Measurements from ENCODE around the gene PORCN. TPM values are rescaled to one million over a fixed set of nuclear protein-coding genes. Genes with fewer than 3 reads are reported as not detected.

The PORCN gene
- 16.9 TPM for polyA plus RNA-seq (2013, experiment 1 of 2; ENCODE audit: insufficient read length)
- polyA plus RNA-seq (2013, experiment 2 of 2; ENCODE audit: insufficient read length): 12.1 TPM

DNA sequence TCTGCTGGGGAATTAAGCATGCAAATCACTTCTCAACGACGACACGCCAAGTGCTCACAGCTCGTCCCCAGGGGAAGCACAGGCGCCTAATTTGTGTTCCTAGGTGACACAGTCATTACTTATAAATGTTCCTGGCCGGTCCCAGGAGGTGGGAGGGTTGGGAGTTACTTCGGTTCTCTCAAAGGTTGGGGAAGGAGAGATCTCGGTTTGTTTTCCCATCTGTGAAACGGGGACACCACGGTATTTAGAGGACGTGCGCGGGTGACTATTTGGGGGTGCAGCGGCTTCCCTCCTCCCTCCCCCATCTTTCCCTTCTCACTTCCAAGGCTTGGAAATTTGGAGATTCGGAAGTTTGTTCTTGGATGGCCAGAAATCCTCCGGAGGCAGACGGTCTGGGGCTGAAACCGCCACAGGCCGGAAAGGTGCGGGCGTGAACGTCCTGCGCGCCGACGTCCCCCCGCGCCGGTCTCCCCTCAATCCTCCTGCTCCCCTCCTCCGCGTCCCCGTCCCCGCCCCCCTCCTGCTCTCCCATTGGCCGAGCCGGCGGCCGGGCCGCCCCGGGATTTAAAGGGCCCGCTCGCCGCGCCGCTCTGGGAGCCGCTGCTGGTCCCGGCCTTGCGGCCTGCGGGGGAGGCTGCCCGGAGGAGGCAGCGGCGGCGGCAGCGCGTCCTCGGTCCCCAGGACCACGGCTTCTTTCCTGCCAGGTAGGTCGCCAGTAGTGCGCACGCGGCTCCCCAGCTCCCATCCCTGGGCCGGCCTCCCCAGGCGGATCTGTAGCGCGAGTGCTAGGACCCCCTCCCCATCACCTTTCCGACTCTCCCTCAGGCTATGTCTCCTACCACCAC lies at the start of gene PORCN:
TSS of gene PORCN (plus strand) at position 593 of the 845 bp plus-strand sequence. CDS start 829 bp downstream, outside the sequence.
- peak; percentile 64 for DNase-seq

DNA sequence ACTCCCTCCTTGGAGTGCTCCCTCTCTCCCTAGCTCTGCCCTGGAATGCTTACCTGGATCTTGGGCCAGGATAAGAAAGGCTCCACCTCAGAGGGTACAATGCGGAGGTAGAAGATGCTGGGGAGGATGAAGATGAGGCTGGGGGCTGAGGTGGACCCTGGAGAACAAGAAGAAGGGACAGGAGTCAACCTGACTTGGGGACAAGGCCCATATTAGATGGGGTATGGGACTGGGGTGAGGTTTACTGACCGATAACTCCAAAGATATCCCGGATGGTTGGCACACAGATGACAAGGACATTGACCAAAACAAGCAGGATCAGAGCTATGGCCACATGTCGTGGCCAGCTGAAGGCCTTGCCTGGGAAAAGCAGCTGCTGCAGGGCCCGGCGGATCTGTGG lies 49.3 kb upstream of the PORCN start:
- no peak for DNase-seq

DNA sequence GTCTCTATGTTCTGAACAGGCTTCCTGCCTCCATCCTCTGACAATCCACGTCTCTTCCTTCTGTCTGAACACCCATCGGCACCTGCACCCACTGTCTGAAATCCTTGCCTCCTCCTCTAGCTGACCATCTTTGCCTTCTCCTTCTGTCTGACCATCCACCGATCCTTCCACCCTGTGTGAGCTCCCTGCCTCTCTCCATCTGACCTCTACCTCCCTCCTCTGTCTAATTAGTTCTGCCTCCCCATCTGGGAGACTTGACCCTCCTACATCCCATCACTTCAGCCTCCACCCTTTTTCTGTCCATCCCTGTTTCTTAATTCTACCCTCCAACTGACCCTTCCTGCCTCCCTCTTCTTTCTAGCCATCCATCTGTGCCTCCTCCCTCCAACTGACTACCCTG lies 48.8 kb upstream of the PORCN start:
- DNase-seq: no peak

DNA sequence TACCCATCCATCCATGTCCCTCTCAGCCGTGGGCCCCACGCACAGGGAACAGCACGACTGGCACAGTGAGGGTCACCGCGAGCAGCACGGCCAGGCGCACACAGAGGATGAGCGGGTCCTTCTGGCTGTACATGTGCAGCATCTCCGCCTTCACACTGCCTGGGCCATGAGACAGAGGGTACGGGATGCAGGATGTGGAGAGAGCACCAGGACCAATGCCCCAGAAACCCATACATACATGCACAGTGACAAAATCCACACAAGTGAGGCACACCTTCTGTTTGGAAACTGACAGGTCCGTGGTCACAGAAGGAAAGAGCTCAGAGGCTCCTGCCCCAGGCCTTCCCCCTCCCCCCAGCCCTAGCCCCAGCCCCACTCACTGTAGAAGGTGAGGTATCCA lies 48.2 kb upstream of the PORCN start:
- DNase-seq: no peak

DNA sequence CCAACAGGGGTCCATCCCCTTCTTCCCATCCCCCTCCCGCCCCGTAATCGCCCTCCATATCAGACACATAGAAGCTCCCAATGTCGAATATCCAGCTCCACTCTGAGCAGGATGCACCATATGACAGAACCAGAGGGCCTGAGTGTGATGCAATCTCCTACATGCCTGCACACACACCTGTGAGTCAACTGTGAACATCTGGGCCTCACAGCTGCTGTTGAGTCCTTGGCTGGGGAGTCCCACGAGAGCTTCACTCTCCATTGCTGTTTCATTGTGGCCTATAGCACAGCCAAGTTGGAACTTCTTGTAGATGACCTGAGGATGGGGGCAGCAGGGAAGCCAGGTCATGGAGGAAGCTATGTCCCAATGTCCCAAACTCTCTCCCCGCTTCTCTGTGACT lies 47.0 kb upstream of the PORCN start:
- no peak for DNase-seq

DNA sequence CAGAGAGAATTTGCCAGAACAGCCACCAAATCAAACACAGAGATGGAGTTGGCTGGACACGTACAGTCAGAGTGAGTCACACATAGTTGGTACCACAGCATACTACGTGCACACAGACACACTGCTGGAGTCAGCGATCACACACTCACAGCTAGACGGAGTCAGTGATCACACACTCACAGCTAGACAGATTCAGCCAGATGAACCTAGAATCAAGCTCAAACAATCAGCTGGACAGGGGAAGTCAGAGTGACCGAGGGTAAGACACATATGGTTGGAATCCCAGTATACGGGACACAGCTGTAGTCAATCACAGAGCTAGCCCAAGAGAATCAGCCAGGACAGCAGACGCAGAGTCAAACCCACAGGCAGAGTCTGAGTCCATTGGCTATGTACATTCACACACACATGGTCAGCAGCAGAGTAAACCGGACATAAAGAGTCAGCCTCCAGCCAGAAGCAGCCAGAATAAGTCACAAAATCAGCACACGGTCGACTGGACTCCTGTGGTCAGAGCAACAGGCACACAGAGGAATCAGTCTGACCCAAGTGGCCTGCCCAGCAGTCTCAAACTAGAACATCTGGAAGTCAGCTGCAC lies 43.4 kb upstream of the PORCN start:
- peak; percentile 94 for DNase-seq

DNA sequence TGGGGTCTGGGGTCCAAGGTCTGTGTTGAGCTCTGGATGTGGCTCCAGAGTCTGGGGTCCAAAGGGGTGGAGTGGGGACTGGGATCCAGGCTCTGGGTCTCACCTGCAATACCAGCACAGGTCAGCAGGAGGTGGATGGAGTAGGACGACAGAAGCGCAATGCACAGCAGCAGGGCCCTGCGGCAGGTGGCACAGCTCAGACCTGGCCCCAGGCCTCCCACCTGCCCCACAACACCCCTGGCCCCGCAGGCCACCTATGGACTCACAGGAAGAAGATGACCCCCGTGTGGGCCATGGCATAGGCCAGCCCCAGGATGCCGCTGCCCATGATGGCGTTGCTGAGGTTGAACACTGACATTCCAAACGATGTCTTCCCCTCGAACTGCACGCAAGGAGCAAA lies 42.1 kb upstream of the PORCN start:
- DNase-seq: no peak

DNA sequence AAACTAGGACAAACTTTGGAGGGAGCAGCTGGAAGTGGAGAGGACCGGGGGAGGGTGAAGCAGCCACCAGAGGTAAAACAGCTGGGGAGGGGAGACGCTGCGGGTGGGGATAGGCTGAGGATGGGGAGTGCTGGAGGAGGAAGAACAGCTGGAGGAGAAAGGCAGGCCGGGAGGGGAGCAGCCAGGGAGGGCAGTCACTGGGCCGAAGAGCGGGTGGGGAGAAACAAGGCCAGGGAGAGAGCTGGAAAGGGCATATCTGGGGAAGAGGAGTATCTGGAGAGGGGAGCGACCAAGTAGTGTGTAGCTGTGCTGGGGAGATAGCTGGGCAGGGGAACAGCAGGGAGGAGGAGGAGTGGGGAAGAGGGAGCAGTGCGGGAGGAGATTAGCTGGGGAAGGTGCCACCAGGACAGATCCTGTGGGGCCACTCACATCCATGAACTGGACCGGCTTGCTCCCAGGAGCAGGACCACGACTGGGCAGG lies 41.5 kb upstream of the PORCN start:
- DNase-seq: no peak

DNA sequence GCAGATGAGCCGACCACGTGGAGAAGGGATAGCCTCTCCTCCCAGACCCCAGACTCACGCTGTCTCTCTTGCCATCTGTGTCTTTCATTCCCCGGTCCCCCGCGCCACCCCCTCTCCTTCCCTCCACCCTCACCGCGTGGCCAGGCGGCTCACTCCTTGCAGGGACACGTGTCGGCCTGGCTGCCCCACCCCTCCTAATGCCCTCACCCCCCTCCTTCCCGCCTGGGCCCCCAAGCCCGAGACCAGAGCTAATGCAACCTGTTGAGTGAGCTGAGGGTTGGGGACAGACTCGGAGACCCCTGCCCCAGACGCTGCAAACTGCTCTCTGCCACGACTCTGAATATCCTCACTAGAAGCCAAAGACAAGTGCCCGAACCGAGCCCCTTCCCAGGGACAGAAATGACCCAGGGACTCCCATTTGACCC lies 40.5 kb upstream of the PORCN start:
- DNase-seq: peak; percentile 32

DNA sequence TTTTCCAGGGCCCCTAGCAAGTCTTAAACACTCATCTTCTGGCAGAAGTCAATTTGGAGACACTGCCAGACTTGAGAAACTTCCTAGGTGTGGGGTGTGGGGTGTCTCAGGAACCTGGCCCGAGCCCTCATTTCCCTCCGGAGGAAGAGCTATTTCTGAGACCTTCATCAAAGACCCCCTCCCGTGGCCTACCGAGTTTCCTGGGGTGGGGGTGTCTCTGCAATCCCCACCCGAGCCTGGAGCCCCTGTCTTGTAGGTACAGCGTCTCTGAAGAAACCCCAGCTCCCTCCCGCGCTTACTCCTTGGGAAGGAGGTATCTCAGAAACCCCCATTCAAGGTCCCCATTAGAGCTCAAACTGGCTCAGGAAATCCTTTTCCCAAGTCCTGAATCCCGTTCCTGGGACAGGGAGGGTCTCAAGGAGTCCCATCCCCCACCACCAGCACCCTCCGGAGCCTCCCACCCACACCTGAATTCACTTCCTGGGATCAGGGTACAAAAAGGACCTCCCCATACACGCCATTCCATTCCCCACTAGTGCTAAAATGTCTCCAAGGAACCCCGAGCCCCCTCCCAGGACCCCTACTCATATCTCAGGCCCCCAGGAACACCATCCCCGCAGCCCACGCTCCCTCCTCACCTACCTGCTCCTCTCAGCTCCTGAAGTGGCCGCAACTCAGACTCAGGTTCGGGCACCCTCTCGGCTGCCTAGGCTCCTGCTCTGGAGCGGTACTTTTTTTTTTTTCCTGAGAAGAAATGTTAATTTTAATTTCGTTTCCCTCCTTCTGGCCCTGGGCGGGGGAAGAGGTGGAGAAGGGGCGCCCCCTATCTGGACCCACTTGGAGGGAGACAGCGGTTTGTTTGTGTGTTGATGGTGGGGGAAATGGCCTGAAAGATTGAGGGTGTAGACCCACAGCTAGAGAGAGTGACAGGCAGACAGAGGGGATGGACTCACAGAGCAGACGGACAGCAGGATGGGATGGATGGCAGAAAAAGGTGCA lies 39.8 kb upstream of the PORCN start:
- DNase-seq: no peak

DNA sequence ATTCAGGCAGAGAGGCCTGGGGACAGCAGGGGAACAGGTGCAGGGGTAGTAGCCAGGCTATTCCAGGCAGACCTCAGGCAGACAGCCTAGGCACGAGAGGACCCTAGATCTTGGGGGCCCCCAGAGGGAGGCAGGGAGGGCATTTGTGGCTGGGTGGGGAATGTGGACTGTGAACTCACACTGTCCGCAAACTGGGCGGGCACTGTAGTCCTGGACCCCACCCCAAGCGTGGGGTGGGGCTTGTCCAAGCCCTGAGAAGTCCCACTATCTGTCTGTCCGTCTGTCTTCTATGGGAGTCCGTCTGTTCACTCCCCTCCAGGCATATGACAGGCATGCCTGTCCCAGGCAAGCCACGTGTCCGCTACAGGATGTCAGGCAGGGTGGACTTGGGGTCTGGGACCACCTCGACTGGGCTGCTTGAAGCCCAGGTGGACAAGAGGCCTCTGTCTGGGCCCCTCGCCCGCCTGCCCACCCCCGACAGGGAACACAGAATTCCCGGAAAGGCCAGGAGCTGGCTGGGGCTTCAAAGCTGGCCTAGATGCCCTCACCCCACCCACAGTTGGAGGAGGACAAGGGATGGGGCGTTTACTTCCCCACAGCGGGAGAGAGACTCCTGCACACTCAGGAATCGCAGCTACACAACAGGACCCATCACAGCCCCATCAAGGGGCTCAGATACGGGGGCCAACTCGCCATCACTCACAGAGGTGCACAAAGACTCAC lies 38.5 kb upstream of the PORCN start, which contains the start of gene SLC38A5:
TSS of gene SLC38A5 (minus strand) at position 151 of the 723 bp plus-strand sequence. CDS start 2,336 bp downstream, outside the sequence.
- DNase-seq: no peak

DNA sequence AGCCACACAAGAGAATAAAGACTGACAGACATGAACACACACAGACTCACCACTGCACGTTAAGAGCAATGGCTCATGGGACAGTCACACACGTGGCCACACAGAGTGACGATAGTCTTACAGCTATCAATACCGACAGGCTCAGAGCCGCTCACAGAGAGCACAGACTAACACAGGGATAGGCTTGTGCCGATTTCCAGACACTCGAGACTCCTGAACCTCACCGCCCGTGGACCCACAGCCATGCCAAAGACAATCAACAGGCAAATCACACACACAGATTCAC lies 38.0 kb upstream of the PORCN start:
- DNase-seq: no peak

DNA sequence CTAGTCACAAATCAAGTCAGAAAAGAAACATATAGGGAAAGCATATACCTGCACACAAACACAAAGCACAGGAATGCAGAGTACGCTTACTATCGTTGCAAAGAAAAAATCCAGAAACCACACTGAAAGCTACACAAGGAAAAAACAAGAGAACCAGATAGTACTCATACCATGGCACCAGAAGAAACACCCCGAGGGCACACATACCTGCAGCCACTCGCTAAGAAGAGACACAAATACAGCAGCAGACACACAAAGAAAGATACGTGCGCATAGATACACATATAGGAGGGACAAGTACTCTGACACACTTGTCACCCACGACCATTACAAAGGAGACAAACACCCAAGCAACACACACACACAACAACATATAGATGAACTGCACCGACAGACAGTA lies 37.3 kb upstream of the PORCN start:
- no peak for DNase-seq

DNA sequence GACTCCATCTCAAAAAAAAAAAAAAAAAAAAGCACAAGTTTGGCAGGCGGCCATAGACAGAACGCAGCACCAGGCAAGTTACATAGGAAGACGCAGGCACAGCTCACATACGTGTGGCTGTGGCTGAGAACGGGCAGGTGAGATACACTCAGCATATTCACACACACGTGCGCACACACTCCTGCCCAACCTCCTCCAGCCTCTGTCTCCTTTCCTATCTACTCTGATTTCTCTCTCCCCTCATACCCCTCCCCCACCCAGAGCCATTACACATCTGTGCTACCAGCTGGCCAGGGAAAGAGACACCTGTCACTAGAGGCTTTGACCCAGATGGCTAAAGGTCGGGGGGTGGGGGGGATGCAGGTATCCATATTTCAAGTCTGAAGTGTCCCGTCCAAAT lies 36.6 kb upstream of the PORCN start:
- DNase-seq: no peak

DNA sequence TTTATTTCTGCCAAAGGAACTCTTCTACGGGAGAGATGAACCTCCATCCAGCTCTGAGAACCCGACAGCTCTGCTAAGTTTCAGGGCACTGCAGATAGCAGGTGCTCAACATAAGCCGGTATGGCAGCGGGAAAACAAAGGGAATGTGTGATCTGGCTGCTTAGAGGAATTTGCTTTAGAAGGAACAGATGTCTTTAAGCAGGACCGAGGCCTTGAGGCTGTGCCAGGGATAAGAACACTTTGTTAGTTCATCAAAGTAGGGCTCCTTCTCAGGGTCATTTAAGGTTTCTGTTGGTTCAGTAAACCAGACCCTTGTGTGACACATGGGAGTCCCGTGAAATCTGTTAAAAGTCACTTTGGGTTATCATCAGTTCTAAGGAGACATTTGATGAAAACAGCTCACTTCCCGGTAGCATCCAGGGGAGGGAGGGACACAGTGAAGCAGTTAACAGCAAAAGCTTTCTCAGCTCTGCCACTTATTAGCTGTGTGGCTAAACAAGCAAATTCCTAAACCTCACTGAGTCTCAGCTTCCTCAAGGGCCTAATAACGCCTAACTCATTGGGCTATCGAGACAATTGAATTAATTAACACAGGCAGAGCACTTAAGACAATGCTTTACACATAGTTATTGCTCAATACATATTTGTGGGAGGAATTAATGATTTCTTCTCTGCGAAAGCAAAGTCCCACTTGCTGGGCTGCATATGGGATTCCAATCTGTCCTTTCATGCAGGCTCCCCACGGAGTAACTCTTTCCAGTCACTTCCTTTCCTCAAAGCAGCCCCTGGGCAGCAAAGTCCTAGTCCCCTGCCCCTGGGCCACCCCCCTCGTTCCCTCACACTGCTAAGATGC lies 35.7 kb upstream of the PORCN start:
- DNase-seq: peak; percentile 46

DNA sequence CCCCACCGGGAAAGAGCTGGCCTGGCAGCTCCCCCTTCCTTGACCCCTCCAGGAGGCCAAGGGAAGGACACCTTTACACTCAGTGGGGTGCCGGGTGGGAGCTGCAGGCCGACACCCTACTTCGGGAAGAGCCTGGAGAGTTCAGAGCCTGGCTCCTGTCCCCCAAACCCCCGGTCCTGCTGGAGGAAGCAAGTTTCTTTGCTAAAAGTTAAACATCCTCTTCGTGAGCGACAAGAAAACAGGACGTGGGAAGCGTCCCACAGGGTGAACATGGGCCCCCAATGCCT lies 35.1 kb upstream of the PORCN start:
- no peak for DNase-seq

DNA sequence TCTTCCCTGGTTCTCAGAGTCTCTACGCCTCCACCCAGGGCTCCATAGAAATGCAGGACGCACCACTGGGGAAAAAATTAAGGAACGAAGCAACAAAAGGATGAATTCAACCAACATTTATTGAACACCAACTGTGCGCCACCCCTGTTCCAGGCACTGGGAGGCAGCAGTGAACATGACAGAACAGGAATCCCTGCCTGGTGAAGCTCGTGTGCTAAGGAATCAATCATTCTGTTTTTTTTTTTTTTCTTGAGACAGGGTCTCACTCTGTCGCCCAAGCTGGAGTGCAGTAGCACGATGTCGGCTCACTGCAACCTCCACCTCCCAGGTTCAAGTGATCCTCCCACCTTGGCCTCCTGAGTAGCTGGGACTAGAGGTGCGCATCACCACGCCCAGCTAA lies 34.7 kb upstream of the PORCN start:
- DNase-seq: peak; percentile 49

DNA sequence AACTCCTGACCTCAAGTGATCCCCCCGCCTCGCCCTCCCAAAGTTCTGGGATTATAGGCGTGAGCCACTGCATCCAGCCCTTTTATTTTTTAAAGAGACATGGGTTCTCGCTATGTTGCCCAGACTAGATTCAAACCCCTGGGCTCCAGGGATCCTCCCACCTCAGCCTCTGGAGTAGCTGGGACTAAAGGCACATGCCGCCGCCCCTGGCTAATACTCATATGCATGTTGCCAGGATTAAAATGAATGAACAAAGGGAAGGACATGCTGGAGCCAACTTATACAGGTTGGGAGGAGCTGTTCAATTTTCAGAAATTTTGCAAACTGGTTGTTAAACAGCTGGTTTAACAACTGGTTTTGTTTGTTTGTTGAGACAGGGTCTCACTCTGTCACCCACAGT lies 34.2 kb upstream of the PORCN start:
- DNase-seq: no peak

DNA sequence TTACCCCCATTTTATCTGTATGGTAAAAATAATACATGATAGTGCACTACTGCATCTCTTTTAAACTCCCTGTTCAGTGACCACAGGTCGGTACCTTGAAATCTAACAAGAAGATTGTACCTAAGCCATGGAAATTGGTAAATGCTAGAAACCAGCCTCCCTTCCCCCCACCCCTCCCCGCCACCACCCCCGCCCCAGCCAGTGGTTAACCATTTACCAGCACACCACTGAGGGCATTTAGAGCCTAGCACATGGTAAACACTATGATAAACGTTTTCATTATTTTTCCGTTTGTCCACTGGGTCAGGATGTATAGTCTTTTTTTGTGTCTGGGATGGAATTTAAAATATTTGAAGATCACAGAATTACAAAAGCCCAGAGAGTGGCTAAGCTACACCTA lies 33.5 kb upstream of the PORCN start:
- DNase-seq: no peak

DNA sequence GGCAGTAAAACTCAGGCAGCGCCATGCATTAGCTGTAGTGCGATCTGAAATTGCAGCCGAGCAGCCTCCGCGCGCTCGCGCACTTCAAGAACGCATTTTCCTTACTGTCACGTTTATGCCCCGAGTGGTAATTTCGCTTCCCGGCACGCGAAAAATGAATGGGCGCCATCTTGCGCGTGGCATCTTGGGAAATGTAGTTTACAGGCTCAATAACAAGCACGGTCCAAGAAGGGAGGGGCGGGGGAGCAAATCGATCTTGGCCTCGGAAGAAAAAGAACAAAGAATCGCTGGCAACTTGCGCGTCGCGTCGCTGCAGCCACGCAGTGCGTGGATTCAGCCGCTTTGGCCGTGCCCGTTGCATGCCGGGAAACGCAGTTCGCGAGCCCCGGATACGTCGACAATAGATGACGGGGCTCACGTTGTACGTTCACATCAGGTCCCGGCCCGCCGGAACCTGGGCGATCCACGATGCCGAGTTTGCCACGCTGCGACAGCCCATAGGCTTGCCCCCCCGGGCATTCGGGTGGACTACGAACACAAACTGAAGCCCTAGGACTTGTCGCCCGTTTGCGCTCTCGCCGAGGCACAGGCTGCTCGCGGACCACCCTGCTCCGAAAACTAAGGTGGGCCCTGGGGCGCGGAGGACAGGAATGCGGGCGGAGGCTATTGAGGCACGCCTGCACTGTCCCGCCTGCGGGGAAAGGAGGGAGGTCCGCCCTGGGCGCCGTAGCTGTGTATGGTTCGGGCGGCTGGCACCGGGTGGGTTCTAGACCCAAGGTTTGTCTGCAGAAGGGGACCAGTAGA lies 32.8 kb upstream of the PORCN start, which contains the start of gene FTSJ1:
TSS of gene FTSJ1 (plus strand) at position 426 of the 804 bp plus-strand sequence. CDS start 1,849 bp downstream, outside the sequence.
- DNase-seq: peak; percentile 92
